HUES48 (cell line): Measurements from ENCODE around the gene IMMP2L.

ENCODE experiments used
- H3K27ac ChIP-seq: one replicate; pipeline ENCODE4 v1.7.0; 2013; ENCODE audit warnings: low read depth, low read length, inconsistent platforms
- H3K27me3 ChIP-seq: 2 replicates; pipeline ENCODE4 v1.6.1; 2013; ENCODE audit warnings: mild to moderate bottlenecking, low read length; ENCODE audit not compliant: control insufficient read depth, insufficient read depth
- H3K36me3 ChIP-seq: 2 replicates; pipeline ENCODE4 v1.6.1; 2013; ENCODE audit warnings: low read length; ENCODE audit not compliant: control insufficient read depth, insufficient read depth
- H3K4me1 ChIP-seq: 2 replicates; pipeline ENCODE4 v1.6.1; 2013; ENCODE audit warnings: mild to moderate bottlenecking, low read length; ENCODE audit not compliant: control insufficient read depth, insufficient read depth
- H3K4me3 ChIP-seq: 2 replicates; pipeline ENCODE4 v1.5.1; 2013; ENCODE audit warnings: mild to moderate bottlenecking, low read depth, low read length
- H3K9ac ChIP-seq: 2 replicates; pipeline ENCODE4 v1.6.1; 2013; ENCODE audit warnings: mild to moderate bottlenecking, low read depth, low read length, moderate library complexity
- H3K9me3 ChIP-seq: 2 replicates; pipeline ENCODE4 v1.6.1; 2013; ENCODE audit warnings: low read length; ENCODE audit not compliant: control insufficient read depth, insufficient read depth

The IMMP2L gene

GRCh38 chr7:110809832-110810231, 752.5 kb downstream of the IMMP2L start:
- no peaks in the 10 kb centered on the region for H3K27me3 ChIP-seq
- no peak overlapping the region for H3K27ac ChIP-seq
- H3K9me3 ChIP-seq = no peaks in the 10 kb centered on the region
- H3K4me1 ChIP-seq = peaks cover 11% of the 10 kb centered on the region; the same call in 1 of the 2 replicates
- no peak overlapping the region for H3K4me3 ChIP-seq
- H3K9ac ChIP-seq = no peak overlapping the region
- H3K36me3 ChIP-seq = no peaks in the 10 kb centered on the region

GRCh38 chr7:110808361-110808760, 753.9 kb downstream of the IMMP2L start:
- no peak overlapping the region for H3K9ac ChIP-seq
- no peak overlapping the region for H3K27ac ChIP-seq
- no peaks in the 10 kb centered on the region for H3K36me3 ChIP-seq
- no peak overlapping the region for H3K4me3 ChIP-seq
- no peaks in the 10 kb centered on the region for H3K9me3 ChIP-seq
- no peaks in the 10 kb centered on the region for H3K27me3 ChIP-seq
- peaks cover 16% of the 10 kb centered on the region; the same call in 1 of the 2 replicates for H3K4me1 ChIP-seq

DNA sequence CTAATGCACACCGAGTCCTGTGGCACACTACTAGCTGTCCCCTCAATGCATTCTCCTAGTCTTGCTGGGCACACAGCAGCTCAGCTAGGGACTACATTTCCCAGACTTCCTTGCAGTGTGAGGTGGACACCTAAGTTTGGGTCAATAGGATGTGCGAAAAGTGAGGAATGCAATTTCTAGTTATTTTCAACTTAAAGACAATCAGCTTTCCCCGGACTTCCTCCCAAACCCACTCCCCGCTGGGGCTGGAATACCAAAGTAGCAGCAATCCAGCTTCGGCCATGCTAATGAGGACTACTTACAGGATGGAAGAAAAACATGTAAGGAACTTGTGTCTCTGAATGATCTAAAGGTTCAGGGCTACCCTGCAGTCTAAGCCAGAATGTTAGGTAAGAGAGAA, 757.8 kb downstream of the IMMP2L start:
- H3K9me3 ChIP-seq = no peaks in the 10 kb centered on the region
- H3K4me1 ChIP-seq = peaks cover 7% of the 10 kb centered on the region; the same call in 1 of the 2 replicates
- H3K27me3 ChIP-seq = no peaks in the 10 kb centered on the region
- no peaks in the 10 kb centered on the region for H3K36me3 ChIP-seq
- no peak overlapping the region for H3K9ac ChIP-seq
- peak overlapping the region; percentile 51 for H3K4me3 ChIP-seq
- no peak overlapping the region for H3K27ac ChIP-seq

DNA sequence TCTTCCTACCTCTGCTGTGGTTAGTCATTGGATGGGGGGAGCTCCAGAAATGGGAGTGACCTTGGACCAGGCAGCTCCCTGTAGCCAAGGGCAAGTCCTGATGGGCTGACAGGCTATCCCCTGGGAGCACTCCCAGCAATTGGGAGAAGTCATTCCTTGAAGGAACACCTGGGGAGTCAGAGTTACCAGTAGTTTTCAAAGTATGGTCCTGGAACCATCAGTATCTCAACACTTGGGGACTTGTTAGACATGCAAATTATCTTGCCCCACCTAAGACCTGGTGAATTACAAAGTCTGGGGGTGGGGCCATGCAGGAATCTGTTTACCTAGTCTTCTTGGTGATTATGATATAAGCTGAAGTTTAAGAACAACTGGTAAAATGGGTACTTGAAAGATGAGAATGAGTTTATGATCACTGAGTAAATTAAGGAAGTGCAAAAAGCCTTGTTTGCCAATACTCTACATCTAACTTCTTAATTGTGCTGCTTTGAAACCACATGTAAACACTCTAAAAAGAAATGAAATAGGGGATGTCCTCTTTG, 758.6 kb downstream of the IMMP2L start:
- H3K27ac ChIP-seq = no peak overlapping the region

GRCh38 chr7:110801502-110801901, 760.8 kb downstream of the IMMP2L start:
- no peak overlapping the region for H3K27ac ChIP-seq
- H3K36me3 ChIP-seq = no peaks in the 10 kb centered on the region
- H3K9me3 ChIP-seq = no peaks in the 10 kb centered on the region
- H3K27me3 ChIP-seq = no peaks in the 10 kb centered on the region
- no peak overlapping the region for H3K9ac ChIP-seq
- peaks cover 7% of the 10 kb centered on the region; the same call in 1 of the 2 replicates for H3K4me1 ChIP-seq
- no peak overlapping the region for H3K4me3 ChIP-seq

More for the DNA sequence above, 758.6 kb downstream of the IMMP2L start:
- no peaks in the 10 kb centered on the region for H3K36me3 ChIP-seq
- H3K27me3 ChIP-seq = no peaks in the 10 kb centered on the region
- H3K4me3 ChIP-seq = no peak overlapping the region
- H3K9me3 ChIP-seq = no peaks in the 10 kb centered on the region
- no peak overlapping the region for H3K9ac ChIP-seq
- peaks cover 7% of the 10 kb centered on the region; the same call in 1 of the 2 replicates for H3K4me1 ChIP-seq

DNA sequence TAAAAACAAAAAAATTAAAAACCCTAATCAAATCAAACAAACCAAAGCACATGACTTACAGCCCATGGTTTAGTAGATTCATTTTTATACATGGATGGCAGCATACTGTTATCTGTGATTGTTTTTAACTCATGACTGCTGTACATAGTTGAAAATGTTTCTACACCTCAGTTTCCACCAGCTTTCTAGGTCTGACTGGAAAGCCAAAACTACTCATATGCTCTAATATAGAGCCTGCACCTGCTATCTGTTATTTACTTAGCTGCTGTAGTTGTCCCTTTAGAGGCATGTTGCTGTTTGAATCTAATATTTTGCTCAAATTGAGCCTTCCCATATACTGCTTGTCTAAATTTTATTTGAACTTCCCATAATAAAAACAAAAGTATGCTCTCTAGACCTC, 761.3 kb downstream of the IMMP2L start:
- H3K9me3 ChIP-seq = no peaks in the 10 kb centered on the region
- no peak overlapping the region for H3K27ac ChIP-seq
- no peaks in the 10 kb centered on the region for H3K27me3 ChIP-seq
- H3K36me3 ChIP-seq = no peaks in the 10 kb centered on the region
- no peak overlapping the region for H3K4me3 ChIP-seq
- peaks cover 7% of the 10 kb centered on the region; the same call in 1 of the 2 replicates for H3K4me1 ChIP-seq
- no peak overlapping the region for H3K9ac ChIP-seq

- H3K9me3 ChIP-seq = no peaks in the 10 kb centered on the region
- H3K9ac ChIP-seq = no peak overlapping the region
- no peaks in the 10 kb centered on the region for H3K36me3 ChIP-seq
- no peaks in the 10 kb centered on the region for H3K4me1 ChIP-seq
- no peak overlapping the region for H3K4me3 ChIP-seq
- no peak overlapping the region for H3K27ac ChIP-seq
- no peaks in the 10 kb centered on the region for H3K27me3 ChIP-seq
Observed at GRCh38 chr7:110797656-110798055, 764.6 kb downstream of the IMMP2L start.

DNA sequence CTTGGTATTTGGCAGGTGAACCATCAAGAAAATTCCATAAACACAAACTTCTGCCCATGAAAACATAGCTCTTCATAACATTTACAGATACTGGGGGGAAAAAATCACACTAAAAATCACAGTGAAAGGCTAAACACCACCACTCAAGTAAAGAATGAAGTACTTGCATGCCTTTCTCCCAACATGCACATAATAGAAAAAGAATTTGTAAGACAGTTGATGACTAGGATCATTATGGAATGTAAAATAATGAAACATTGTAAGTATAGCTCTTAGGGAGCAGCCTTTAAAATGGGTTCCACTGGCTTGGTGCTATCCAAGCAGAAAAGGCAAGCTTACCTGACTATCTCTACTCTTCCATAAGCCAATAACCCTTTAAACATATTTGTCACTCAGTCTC, 771.3 kb downstream of the IMMP2L start:
- no peak overlapping the region for H3K9ac ChIP-seq
- H3K9me3 ChIP-seq = no peaks in the 10 kb centered on the region
- no peaks in the 10 kb centered on the region for H3K4me1 ChIP-seq
- H3K4me3 ChIP-seq = no peak overlapping the region
- H3K36me3 ChIP-seq = no peaks in the 10 kb centered on the region
- H3K27ac ChIP-seq = no peak overlapping the region
- H3K27me3 ChIP-seq = no peaks in the 10 kb centered on the region

- Histone ChIP-seq H3K36me3 (no peaks in the 10 kb centered on the region), H3K9ac (no peak overlapping the region), H3K4me1 (no peaks in the 10 kb centered on the region), H3K27ac (no peak overlapping the region), H3K9me3 (no peaks in the 10 kb centered on the region), H3K27me3 (no peaks in the 10 kb centered on the region), H3K4me3 (no peak overlapping the region)
Observed at GRCh38 chr7:110786328-110786965, 775.8 kb downstream of the IMMP2L start.

DNA sequence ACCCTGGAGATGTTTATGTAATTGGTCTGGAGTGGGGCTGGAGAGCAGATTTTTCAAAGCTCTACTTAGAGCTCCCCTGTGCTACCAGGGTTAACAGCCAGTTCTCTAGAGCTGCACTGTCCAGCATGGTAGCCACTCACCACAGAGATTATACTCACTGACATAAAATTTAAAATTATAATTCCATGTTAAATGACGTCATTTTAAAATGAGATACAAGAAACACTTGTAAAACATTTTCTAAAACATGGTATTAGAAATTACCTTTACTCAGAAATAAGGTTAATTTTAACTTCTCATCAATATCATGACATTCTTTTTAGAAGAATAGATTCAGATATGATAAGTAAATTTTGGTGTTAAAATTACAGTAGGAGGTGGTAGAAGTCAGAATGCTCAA, 777.5 kb downstream of the IMMP2L start:
- Histone ChIP-seq H3K4me1 (no peaks in the 10 kb centered on the region), H3K27ac (no peak overlapping the region), H3K9me3 (no peaks in the 10 kb centered on the region), H3K36me3 (no peaks in the 10 kb centered on the region), H3K9ac (no peak overlapping the region), H3K27me3 (no peaks in the 10 kb centered on the region), H3K4me3 (no peak overlapping the region)

DNA sequence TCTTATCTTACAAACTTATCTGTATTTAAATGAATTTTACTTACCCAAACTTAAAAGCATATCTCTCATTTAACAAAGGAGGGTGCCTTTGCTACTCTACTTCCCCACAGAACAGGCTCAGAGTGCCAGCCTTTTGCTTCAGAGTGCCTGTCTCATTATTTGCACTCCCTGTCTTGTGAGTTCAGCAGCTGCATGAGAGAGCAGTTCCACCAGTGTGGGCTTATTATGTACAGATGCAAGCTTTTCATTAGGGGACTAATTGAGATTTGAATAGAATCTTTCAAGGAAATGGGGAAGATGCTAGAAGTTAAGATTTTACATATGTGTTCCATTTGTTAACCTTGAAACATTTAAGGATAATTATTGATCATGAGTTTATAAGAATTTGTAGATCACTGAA, 781.6 kb downstream of the IMMP2L start:
- Histone ChIP-seq H3K27me3 (no peaks in the 10 kb centered on the region), H3K9ac (no peak overlapping the region), H3K9me3 (no peaks in the 10 kb centered on the region), H3K27ac (no peak overlapping the region), H3K36me3 (no peaks in the 10 kb centered on the region), H3K4me3 (no peak overlapping the region), H3K4me1 (no peaks in the 10 kb centered on the region)
